Thyroid gland (tissue), 4 donors: ENCODE results near the gene ERBB2.

Experiments
- CTCF ChIP-seq, 6 experiments: fragments of 200-600 bp in 3 of 6; fragments of 450-650 bp in 3 of 6; sonication (generic) in 3 of 6; IDR thresholded peaks; one replicate each; pipeline ENCODE4 v1.5.1; 2016 to 2019; ENCODE audit warnings: antibody characterized with exemption in 6 of 6, mild to moderate bottlenecking in 2 of 6, inconsistent platforms in 1 of 6, moderate library complexity in 1 of 6
- POLR2A ChIP-seq, 2 donors: fragments of 450-650 bp; IDR thresholded peaks; one replicate each; pipeline ENCODE4 v1.6.1; 2017; ENCODE audit warnings: antibody characterized with exemption in 2 of 2, mild to moderate bottlenecking in 2 of 2, moderate library complexity in 1 of 2

- no peak for TF ChIP-seq CTCF (IDR thresholded peaks at IDR 0.05)
- peak in 1 of 2 donors; percentile 17 for TF ChIP-seq POLR2A (IDR thresholded peaks at IDR 0.05)
These were observed 23.6 kb upstream of the ERBB2 start for GRCh38 chr17:39676198-39676819.
